NCI-H2029 (cell line): ENCODE data around the gene KDM4C.
"Not testable (repeated sequence)": the region's sequence is repeated elsewhere in the genome, so short reads cannot be mapped to it uniquely, and the experiment has no call there.

Experiments used
- DNase-seq: peaks from one replicate; lab custom pipeline; 2025; lab: John Stamatoyannopoulos, UW

Gene KDM4C

DNA sequence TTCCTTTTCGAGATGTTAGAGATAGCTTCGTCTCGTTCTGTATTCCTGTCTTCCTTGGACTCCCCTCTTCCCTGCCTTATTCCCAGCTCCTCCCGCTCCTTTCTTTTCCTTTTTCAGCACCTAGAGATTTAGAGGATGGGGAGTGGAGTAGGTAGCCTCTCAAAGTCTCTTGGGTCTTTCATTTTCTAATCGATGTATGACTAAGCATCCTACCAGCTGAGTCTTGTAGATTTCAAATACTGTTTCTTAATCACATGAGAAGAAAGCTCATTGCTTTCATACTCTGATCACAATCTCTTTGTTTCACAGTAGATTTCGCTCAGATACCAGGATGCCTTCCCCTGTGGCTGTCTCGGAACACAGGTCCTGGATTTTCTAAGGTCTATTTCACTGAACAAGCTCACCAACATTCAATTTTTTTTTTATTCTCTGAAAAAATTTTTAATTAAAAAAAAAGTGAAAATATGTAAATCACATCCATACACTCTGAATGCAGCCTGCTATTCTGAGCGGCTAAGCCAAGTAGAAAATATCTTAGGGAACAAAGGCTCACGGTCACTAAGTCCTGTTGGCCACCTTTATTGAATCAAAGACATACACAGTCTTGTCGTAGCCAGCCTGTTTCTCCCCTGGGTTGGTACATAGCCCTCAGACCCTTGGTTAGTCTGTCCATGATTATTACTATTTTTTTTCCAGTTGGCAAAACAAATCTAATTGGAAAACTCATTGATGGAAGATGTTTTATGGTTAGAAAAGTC lies 413.8 kb downstream of the KDM4C start:
- DNase-seq = no peak

DNA sequence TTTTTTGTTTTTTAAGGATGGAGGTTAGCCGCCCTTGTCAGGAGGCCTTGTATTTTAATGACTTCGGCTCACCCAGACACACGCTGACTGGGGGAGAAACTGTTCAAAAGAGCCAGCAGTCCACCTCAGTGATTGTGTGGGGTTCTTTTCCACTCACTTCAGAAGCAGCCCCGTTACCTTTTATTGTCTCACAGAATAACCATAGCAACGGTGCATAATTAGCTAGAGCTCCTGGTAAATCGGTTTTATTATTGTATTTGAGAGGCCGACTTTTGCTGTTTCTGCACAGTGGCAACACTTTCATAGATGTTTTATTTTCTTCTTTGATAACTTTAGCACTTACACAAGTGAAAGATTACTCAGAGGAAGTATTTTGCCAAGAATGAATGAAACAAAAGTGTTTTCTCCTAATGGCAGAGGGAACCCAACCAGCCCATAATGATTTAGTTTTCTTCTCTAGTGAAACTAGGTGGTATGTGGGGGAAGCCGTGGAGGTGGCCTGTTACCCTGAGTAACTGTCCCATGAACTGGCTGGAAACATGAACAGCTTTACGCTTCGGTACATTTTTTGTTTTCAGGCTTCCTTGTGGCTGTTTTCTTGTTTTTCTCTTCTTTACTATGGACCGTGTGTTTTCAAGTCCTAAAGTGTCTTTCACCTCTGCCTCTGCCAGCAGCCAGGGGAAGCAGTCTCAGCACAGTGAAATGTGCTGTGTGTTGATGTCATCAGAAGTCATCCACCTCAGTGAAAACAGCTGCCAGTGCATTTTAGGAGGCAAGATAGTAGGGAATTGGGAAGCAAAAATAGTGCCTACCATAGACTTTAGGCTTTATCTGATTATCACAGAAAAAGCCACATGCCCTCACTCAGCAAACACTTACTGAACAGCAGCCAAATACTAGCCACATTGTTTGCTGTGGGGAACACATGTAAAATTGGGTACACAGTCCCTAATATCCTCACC lies 414.7 kb downstream of the KDM4C start:
- DNase-seq = no peak

DNA sequence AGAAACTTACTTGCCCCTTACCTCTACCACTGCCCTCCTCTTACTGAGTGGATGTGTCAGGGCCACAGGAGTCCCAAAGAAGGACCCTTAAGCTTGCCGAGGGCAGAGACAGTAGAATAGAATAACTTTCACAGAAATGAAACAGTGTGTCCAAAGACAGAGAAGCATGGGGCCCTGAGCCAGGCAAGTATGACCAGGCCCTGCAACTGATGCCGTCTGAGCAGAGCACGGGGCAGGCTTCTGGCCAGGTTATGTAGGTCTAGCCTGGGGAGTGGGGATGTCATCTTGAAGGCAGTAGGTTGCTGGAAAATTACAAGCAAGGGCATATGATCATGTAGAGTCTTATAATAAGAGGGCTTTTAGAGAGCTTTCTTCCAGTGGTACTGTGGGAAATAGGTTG lies 415.4 kb downstream of the KDM4C start:
- no peak for DNase-seq

- no peak for DNase-seq
Measured at GRCh38 chr9:7174301-7174700, 416.5 kb downstream of the KDM4C start.

DNA sequence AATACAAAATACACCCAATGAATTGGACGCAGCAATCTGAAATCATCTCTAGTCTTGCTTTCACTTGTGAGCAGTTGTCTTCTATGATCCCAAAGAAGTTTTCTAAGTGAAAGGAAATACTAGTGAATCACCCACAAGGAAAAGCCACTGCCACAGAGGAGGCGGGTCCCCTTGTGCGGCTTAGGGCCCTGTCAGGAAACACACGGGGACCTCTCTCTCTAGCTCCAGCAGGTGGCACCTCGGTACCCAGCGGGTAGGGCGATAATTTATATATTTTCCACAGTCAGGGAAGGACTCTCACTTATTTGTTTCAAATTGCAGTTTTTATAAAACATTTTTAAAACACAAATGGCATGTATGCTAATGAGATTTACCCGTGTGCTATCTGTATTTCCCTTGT lies 417.1 kb downstream of the KDM4C start:
- DNase-seq = no peak

GRCh38 chr9:7176561-7176960 lies 418.8 kb downstream of the KDM4C start:
- no peak for DNase-seq

DNA sequence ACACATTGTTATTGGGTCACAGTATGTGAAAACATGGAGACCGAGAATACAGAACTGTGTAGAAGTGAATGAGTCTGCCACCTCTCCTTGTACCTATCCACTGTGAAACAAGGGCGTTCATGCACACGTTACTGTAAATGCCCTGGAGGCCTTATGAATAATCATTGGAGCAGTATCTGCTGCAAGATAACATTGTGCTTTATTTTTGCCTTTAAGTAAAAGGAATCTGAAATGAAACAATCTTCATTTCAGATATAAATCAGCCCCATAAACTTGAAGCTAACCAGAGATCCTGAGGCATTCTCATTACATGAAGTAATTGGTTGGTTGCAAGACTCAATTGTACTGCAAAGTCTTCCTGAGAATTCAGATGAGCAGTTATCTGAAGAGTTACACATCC lies 419.6 kb downstream of the KDM4C start:
- DNase-seq = no peak

GRCh38 chr9:7178729-7179128 lies 421.0 kb downstream of the KDM4C start:
- no peak for DNase-seq

DNA sequence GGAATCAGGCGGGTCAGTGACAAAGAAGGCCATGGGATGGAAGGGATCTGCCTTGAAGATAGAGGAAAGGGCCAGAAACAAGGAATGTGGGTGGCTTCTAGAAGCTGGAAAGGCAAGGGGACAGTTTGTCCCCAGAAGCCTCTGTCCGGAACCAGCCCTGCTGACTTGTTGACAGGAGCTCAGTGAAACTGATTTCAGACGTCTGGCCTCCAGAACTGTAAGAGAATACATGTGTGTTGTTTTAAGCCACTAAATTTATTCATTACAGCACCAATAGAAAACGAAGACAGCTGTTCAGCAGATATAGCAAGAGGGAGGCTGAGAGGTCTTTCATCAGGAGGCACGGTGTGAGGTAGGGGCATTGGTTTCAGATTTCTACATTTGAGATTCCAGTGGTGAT lies 422.5 kb downstream of the KDM4C start:
- DNase-seq = no peak

- DNase-seq = not testable (repeated sequence)
Measured at GRCh38 chr9:7183139-7183538, 425.4 kb downstream of the KDM4C start.

DNA sequence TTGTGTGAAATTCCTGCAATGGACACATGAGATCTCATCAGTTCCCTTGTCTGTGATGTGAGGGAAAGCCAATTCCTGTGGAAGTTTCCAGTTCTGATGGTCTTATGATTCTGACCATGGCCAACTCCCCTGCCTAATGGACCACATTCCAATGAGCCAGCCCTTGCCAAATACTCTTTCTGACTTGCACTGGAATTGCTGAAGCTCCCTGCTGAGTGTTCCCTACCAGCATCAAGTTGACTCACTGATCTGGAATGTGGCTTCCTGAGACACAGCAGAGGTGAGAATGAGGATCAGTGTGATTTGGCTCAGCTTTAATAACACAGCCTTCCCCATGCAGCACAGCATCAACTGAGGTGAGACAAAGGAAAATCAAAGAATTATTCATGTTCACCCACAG lies 427.8 kb downstream of the KDM4C start:
- no peak for DNase-seq

GRCh38 chr9:7186175-7186574 lies 428.4 kb downstream of the KDM4C start:
- no peak for DNase-seq

DNA sequence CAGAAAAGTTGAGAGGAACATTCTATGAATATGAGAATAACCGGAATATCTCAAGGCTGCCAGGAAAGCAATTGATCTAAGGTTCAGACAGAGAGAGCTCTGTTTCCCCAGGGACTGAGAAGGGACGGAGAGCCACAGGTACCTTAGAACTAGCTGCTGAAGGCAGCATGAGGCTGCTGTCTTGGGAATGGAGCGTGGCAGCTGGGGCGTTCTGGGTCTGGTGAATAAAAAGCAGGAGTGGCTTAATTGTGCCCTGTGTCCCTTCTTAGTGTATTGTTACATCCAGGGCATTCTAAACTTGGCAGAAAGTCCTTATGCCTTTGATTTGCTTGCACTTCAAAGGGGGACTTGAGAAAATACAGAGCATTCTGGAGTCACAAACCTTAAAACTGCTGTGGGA lies 434.5 kb downstream of the KDM4C start:
- no peak for DNase-seq

GRCh38 chr9:7195526-7195925 lies 437.8 kb downstream of the KDM4C start:
- DNase-seq = no peak

DNA sequence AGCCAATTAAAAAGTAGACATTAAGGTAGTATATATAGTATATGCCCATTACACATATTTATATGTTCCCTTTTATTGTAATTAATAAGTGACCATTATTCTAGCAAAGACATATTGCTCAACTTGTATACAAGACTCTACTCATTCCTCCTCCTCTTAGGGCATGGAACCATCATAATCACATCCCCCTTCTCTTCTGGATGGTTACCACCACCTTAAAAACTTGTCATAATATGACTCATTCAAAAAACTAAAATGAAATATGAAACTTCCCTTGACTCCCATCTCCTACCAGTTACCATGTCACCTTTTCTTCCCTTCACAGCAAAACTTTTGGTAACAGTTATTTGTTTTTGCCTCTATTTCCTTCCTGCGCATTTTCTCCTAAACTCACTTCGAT lies 438.7 kb downstream of the KDM4C start:
- DNase-seq = no peak

- no peak for DNase-seq
Measured at GRCh38 chr9:7201196-7201595, 443.4 kb downstream of the KDM4C start.

- DNase-seq = no peak
Measured at GRCh38 chr9:7205806-7206205, 448.0 kb downstream of the KDM4C start.

GRCh38 chr9:7206221-7206758 lies 448.5 kb downstream of the KDM4C start:
- DNase-seq = no peak

- no peak for DNase-seq
Measured at GRCh38 chr9:7209016-7209715, 451.4 kb downstream of the KDM4C start.

- no peak for DNase-seq
Measured at GRCh38 chr9:7209990-7210389, 452.2 kb downstream of the KDM4C start.

GRCh38 chr9:7210854-7211637 lies 453.3 kb downstream of the KDM4C start:
- no peak for DNase-seq

GRCh38 chr9:7211657-7212056 lies 453.9 kb downstream of the KDM4C start:
- no peak for DNase-seq
